Tibial nerve (tissue), 4 donors: Measurements from ENCODE around the gene MEPCE.

Source experiments
- CTCF ChIP-seq, 5 experiments: fragments of 200-600 bp in 3 of 5; fragments of 450-650 bp in 2 of 5; sonication (generic) in 3 of 5; IDR thresholded peaks; one replicate each; pipeline ENCODE4 v1.5.1; 2016 to 2019; ENCODE audit warnings: antibody characterized with exemption in 5 of 5, mild to moderate bottlenecking in 3 of 5, moderate library complexity in 2 of 5
- EP300 ChIP-seq, 2 donors: sonication (generic); formaldehyde crosslinking; IDR thresholded peaks; one replicate each; pipeline ENCODE4 v1.6.1; 2017; ENCODE audit warnings: antibody characterized with exemption in 2 of 2, mild to moderate bottlenecking in 1 of 2
- POLR2A ChIP-seq, 2 donors: fragments of 450-650 bp; IDR thresholded peaks; one replicate each; pipeline ENCODE4 v1.6.1; 2017; ENCODE audit warnings: antibody characterized with exemption in 2 of 2, mild to moderate bottlenecking in 2 of 2, moderate library complexity in 2 of 2

GRCh38 chr7:100433276-100433591 lies 3.6 kb downstream of the MEPCE start:
- no peak for TF ChIP-seq CTCF (IDR thresholded peaks at IDR 0.05)
- no peak for TF ChIP-seq POLR2A (IDR thresholded peaks at IDR 0.05)
- no peak for TF ChIP-seq EP300 (IDR thresholded peaks at IDR 0.05)
